GM18519 (cell line): Measurements from ENCODE around the gene TMEM185B.
"Not testable (repeated sequence)": the region's sequence is repeated elsewhere in the genome, so short reads cannot be mapped to it uniquely, and the experiment has no call there.

Experiments
- ATAC-seq: cut with Tn5 transposase; IDR thresholded peaks from one replicate; pipeline ENCODE4 v1.9.1; 2021; ENCODE audit warnings: mild to moderate bottlenecking, moderate library complexity; ENCODE audit not compliant: unreplicated experiment, low FRiP score

TMEM185B gene

DNA sequence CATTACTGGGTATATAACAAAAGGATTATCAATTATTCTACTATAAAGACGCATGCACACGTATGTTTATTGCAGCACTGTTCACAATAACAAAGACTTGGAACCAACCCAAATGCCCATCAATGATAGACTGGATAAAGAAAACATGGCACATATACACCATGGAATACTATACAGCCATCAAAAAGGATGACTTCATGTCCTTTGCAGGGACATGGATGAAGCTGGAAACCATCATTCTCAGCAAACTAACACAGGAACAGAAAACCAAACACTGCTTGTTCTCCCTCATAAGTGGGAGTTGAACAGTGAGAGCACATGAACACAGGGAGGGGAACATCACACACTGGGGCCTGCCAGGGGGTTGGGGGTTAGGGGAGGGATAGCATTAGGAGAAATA is 12.0 kb upstream of the TMEM185B start:
- not testable (repeated sequence) for ATAC-seq

DNA sequence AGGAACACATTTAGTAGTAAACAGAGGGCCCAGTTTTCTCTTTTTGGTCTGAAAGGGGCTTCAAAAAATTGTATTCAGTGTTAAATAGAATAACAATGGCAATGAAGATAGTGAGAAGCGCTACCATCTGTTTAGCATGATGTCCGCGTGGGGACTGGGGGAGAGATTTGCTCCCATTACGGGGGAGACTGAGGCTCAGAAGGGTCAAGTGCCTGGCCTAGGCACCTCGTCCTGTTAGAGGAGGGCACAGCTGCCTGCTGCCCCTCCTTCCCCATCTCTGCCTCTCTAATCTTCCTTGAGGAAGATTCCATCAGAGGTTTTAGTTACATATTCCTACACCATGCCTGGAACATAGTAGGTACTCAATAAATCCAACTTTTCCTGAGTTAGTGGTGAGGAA is 10.1 kb upstream of the TMEM185B start:
- ATAC-seq, result no peak

DNA sequence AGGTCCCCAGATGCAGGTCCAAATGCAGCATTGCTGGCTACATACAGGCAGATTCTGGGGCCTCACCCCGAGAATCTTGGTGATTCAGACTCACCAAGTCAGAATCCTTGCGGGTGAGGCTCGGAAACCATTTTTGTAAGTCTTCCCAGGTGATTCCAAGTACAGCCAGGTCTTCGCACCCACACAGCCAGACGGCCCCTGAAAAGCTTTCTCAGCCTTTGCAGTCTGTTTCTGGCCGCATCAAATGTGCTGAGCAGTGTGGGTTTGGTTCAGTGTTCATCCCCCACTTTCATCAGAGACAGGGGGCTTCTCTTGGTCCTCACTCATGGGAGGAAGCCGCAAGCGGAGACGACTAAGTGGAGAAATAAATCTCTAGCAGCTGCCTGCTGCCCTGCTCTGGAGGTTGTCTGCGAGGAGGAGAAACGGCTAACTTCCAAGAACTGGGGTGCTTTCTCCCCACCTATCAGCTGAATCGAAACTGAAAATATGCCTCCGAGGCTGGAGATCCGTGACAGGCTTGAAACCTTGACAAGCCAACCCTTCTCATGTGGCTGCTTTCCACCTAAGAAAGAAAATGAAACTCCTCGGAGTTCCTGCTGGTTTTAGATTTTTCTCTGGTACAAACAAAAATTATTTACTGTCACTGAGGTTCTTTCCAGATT is 8.9 kb upstream of the TMEM185B start:
- ATAC-seq, result peak; percentile 80

DNA sequence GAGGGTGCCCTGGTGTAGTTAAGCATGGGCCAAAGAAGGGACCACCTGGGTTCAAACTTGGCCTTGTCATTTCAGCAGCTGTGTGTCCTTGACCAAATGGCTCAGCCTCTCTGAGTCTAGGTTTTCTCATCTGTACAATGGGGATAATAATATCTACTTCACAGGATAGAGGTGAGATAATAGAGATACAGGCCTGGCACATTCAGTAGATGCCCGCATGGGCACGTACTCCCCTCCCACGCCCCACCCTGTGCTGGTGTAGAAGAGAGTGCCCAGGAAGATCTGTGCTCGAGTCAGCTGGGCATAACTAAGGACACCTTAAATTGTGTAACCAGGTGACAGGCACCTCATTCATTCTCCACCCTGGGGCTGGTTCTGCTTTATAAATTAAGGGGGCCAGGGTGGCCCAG is 8.4 kb upstream of the TMEM185B start:
- peak; percentile 3 for ATAC-seq

DNA sequence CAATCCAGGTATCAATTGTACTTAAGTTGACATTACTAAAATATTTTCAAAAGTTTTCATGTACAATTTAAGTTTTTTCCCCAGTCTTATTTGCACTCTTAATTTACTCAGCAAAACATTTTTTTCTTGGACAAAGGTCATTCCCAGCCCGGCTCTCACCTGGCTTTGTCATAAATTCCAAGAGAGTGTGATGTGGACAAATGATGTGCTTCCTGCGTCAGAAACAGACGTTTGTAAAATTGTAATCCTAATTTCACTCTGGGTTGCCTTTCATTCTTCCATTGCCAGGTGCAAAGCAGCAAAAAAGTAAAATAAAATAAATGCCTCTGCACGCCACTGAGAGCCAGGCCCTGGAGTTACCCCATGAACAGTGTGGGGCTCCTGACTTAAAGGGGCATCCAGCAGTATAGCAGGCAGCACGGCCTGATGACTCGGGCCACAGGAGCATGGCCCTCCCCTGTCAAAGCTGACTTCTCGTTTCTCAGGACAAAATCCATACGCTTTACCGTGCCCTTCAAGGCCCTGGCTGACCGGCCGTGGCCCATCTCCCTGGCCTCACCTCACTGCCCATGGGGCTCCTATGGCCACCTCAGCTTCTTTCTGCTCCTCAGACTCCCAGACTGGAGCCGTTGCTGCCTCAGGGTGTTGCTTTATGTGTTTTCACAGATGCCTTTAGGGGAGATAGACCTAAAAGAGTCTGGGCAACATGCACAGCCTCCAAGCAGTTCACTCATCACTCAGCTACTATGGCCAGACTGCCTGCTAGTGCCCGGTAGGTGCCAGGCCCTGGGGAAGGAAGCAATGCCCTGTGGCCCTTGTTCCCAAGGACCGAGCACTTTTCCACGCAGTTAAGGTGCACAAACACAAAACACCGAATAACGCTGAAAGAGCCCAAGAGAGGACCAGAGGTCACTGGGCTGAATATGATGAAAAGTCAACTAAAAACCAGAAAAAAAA is 7.6 kb upstream of the TMEM185B start:
- ATAC-seq, result no peak

DNA sequence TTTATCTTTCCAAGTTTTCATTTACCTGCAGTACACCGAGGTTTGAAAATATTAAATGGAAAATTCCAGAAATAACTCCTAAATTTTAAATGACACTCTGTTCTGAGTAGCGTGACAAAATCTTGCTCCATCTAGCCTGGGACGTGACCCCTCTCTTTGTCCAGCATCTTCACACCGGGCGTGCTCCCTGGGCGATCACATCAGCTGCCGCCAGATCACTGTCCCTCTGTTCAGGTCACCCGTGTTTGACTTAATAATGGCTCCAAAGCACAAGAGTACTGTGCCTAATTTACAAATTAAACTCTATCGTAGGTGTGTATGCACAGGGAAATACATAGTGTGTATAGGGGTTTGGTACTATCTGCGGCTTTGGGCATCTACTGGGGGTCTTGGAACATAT is 6.1 kb upstream of the TMEM185B start:
- ATAC-seq, result no peak

DNA sequence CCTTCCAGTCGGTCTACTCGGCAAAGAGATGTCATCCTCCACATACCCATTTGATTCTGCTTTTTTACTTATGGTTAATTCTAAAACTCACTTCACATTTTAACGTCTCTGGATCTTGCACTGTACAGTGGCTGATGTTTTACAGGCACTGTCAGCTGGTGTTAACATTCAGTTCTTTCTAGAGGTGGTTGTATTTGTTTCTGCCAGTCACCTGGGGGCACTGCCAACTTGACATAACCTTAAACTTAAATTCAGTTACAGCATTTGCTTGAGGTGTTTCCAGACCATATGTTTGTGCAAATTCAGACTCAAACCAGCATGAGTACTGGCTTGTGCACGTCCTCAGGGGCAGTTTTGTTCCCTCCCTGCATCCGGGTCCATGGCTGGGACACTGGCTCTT is 5.3 kb upstream of the TMEM185B start:
- ATAC-seq, result no peak

DNA sequence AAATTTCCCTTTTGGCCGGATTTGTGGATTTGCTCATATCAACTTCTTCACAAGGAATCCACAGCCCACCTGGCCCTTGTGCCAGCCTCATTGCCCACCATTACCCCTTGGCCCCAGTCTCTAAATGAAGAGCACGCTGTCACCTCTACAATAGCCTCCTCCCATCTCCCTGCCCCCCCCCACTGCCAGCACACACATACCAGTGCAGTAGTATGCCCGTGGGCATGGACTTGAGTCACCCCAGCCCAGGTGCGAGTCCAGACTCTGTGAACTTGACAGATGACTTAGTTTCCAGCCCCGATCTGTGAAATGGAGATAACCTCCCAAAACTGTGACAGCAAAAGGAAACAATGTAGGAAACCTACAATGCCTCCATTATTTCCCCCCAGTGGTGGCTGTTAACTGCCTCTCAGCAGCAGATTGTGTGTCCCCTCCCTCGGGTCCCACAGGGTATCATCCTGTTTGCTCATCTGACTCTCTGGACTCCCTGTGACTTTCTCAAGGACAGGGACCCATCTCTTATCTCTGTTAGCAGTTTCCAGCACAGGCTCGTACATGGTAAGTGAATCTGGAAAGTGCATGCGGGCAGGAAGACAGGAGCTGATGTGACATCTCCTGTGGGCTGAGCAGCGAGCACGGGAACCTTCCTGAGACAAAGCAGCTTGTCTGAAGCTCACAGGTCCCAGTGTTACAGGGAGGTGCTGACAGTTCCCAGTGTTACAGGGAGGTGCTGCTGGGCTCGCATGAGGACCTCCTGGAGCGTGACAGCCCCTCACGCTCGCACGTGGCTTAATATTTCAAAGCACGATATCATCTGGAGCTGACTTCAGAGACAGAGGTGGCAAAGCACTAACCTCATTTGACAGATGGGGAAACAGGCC is 4.2 kb upstream of the TMEM185B start:
- no peak for ATAC-seq

DNA sequence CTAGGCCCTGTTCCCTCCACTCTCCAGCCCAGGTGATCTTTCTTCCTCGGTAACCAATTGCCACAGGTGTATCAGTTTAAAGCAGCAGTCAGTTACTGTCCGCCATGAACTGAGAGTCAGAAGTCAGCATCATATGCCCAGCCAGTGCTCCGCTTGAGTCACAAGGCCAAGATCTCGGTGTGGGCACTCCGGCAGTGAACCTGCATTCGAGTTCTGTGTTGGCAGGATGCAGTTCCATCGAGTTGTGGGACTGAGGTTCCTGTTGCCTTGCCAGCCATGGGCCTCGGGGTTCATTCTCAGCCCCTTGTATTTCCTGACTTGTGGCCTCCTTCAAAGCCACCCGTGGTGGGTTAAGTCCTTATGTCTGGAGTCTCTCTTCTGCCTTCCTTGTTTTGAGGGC is 3.1 kb upstream of the TMEM185B start:
- ATAC-seq, result no peak

DNA sequence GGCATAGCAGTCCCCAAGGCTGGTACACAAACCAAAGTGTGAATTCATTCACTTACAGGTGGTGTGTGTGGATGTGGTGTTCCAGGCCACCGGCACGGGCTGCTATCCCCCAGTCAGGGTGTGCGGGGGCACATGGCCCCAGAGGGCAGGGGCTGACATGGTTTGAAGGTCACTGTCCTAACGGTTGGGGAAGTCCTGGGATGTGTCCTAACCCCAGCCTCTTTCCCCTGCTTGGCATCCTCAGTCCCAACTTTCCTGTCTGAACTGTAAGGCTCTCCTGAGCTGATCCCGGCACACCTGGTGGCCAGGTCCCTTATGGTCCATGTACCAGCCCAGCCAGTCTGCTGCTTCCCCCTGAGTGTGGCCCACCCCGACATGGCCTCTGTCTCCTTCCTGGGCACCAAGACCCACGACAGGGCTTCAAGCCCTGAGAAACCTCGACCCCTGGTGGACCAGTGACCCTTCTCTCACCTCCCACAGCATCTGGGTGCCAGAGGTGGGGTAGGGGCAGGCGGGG is 2.4 kb upstream of the TMEM185B start:
- no peak for ATAC-seq

DNA sequence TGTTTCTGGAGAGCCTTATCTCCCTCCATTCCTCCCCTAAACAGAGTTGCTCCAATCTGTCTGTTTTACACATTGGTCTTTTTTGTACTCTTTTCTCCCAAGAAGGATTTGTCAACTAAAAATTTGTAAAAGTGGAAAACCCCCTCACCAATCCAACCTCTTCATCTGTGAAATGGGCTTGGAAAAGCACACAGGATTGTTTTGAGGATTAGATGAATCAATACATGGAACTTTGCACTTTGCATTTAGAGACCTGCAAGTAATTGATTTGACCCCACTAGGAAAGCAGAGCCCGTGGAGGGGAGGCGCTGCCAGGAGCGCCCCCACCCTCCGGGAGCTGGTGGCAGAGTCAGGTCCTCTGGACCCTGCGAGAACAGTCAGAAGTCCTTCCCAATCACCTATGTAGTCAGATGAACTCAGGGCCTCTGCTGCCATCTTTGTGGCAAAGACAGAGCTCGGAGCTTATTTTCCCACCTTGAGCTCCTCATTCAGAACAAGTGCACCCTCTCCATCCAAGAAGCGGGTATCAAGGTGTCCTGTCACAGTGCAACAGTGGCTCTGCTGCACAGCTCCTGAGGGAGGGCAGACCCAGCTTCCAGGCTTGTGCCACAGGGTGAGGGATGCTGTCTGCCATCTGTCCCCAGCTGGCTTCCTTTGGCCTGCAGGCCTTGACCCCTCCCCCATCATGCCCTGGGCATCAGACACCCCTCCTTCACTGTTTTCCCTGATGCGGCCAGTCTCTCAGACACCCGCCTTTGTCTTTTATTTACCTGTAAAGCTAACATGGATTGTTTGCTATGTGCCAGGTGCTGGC is 1.7 kb upstream of the TMEM185B start:
- no peak for ATAC-seq

DNA sequence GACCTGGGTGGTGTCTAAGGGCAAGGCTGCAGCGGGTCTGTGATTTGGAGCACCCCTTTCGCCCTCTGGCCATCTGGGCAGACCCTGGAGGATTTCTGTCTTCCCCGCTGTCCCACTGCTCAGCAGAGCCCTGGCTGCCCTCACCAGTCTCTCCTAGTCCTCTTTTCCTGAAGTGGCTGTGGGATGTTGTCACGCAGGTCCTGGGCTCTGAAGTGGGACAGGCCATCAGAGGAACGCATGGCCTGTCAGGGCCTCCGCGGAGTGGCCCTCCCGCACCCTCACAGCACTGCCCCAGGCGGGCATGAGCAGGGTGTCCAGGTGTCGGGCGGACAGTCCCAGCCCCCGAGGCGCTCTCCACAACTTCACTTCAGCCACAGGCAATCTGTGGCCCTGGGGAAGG is 1.1 kb upstream of the TMEM185B start:
- no peak for ATAC-seq

DNA sequence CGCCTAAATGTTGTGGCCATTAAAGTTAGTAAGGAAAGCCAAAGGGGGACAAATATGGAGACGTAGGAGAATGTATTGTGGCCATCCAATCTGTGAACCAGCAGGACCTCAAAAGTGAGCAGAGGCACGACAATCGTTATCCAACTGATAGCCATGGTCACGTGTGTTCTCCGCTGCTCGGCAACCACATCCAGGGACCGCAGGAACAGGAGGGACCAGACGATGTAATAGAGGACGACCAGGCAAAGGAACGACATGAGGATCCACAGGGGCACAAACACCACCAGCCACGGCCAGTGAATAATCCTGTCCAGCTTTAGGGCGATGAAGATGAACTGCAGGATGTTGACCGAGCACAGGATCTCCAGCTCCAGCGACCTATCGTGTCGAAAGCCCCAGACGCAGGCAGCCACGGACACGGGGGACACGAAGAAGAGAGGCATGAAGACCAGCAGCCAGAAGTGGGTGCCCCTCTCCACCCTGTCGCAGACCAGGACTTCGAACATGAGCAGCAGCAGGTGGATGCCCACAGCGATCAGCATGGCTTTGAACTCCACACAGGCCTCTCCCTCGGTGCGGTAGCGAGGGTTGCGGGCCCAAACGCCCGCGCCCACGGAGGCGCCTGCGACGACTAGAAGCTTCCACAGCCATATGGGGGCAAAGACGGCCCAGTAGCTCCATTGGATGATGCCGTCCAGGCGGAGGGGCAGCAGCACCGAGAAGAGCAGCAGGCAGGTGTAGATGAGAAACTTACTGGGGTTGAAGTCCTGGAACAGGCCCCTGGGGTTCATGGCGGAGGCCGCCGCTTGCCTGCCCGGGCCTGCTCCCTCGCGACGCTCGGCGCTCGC is 790 bp downstream of the TMEM185B start:
- ATAC-seq, result no peak

DNA sequence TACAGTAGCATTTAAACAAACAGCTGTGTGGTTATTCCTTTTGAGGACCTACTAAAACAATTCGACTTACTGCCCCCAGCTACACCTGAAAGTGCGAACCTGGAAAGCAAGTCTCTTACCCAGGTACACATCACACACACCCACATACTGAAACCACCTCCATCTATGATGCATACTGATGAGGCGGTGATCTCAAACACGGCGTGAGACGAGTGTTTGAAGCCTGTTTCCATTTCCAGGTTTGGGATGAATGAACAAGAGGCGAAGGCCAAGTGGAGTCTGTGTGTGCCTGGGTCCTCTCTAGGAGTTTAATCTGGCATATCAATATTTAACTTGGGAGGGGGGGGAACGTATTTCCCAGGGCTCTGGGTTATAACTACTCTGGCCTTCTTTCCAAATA is 1.6 kb downstream of the TMEM185B start:
- ATAC-seq, result no peak

DNA sequence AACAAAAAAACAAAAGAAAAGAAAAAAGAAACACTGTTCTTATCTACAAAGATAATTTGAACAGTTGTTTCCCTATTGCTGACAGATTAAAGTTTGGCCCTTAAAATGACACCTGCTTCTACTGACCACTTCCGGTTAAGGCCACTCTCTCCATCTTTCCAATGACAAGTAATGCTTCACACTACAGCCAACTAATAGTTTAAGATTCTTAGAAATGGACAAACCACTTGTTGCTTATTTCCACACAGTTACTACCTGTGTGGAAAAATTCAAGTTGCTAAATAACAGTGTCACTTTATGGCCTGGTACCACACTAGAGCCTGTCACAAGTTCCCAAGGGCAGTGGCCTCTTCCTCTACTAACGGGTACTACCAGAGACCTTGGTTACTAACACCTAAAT is 2.4 kb downstream of the TMEM185B start:
- no peak for ATAC-seq

DNA sequence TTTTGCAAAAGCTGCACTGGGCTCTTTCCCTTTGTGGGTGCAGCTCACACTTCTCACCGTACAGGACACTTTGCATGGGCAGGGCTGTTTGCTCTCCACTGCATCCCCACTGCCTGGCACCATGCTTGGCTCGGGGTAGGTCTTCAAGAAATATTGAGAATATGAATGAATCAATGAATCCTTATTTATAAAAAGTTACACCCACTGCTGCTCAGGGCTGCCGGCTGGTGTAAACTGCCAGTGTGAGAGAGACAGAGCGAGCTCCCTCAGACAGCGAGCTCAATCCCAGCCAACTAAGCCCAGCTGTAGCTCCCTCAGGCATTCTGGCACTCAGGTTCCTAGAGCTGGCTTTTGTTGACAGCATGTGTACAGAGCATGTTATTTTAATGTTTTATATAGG is 3.4 kb downstream of the TMEM185B start:
- ATAC-seq, result no peak

DNA sequence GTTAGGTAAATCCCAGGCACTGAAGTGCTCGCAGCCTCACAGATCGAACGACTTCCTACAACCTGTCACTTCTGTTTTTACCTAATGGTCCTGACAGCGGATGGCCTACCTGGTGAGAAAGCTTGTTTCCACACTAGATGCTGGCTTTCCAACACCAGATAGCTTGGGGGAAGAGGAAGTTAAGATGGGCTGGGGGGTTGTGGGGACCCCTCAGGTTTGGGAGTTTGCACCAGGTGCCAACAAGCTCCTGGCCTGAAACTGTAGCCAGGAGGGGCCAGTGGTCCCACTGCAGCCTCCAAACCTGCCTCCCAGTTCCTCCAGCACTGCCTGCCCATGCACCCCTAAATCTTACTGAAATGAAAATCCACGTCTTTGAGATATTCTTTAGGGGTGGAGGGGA is 3.9 kb downstream of the TMEM185B start:
- ATAC-seq, result no peak

DNA sequence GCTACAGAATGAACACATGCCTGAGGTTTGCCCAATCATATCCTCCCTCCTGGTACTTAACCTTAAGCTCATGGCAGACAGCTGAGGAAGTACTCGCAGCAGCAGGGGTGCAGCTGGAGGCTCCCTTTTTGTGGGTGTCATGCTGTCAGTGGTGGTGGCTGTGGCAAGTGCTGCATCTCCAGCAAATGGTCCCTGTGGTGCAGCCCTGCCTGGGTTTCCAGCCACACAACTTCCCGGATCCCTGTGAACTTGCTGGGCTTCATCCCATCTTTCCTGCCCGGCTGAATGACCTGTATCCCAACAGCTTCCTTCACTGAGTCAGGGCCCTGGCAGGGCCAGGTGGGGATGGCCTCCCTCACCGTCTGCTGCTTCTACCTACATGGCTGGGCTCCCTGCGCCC is 5.0 kb downstream of the TMEM185B start:
- no peak for ATAC-seq

DNA sequence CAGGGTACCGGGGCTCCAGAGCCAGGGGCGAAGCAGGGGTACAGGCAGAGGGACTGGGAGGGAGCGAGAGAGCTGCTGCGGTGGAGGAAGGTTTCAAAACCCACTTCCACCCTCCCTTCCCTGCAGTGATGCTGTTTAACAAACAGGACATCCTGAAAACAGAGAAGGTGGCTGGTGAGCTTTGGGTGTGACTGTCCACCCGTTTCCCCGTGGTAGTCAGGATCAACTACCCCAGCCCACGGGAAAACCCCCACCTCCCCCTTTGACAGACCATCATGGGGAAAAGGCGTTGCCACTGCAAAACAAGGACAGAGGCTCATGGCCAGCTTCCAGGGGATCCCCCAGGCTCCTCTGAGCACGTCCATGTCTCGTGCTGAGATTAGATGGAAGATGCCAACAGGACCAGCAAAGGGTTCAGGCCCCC is 12.9 kb downstream of the TMEM185B start:
- no peak for ATAC-seq
